Astrocyte (in vitro differentiated cells and primary cell): ENCODE data around the gene KCNK10. TPM values are rescaled to one million over a fixed set of nuclear protein-coding genes. Genes with fewer than 3 reads are reported as not detected.

Experiments used
- DNase-seq: peaks from one replicate; pipeline ENCODE4 v3.0.0-alpha.2; 2010; ENCODE audit warnings: low read depth
- FAIRE-seq: peaks from 2 replicates; lab custom pipeline; 2011; peaks lifted over from hg19 to GRCh38; lab: Jason Lieb, UNC
- H2AFZ ChIP-seq: 2 replicates; pipeline ENCODE4 v1.6.0; 2012; ENCODE audit warnings: low read depth, low read length, inconsistent platforms
- H3K27ac ChIP-seq: 2 replicates; pipeline ENCODE4 v1.5.1; 2011; ENCODE audit warnings: low read depth, low read length, inconsistent platforms
- H3K27me3 ChIP-seq: 2 replicates; pipeline ENCODE4 v1.6.0; 2011; ENCODE audit warnings: low read length, inconsistent platforms; ENCODE audit not compliant: insufficient read depth
- H3K36me3 ChIP-seq: 2 replicates; pipeline ENCODE4 v1.5.1; 2011; ENCODE audit warnings: low read length, inconsistent platforms; ENCODE audit not compliant: insufficient read depth
- H3K4me1 ChIP-seq: 2 replicates; pipeline ENCODE4 v1.5.1; 2011; ENCODE audit warnings: low read length, inconsistent platforms; ENCODE audit not compliant: insufficient read depth
- H3K4me2 ChIP-seq: 2 replicates; pipeline ENCODE4 v1.6.0; 2012; ENCODE audit warnings: low read length, inconsistent platforms
- H3K4me3 ChIP-seq: 2 replicates; pipeline ENCODE4 v1.5.1; 2011; ENCODE audit warnings: low read depth, mild to moderate bottlenecking, low read length, inconsistent platforms; ENCODE audit not compliant: insufficient read depth
- H3K79me2 ChIP-seq: 2 replicates; pipeline ENCODE4 v1.6.0; 2012; ENCODE audit warnings: mild to moderate bottlenecking, low read length, inconsistent platforms; ENCODE audit not compliant: insufficient read depth
- H3K9ac ChIP-seq: 2 replicates; pipeline ENCODE4 v1.6.0; 2012; ENCODE audit warnings: mild to moderate bottlenecking, low read length, inconsistent platforms
- H3K9me3 ChIP-seq: 2 replicates; pipeline ENCODE4 v1.5.1; 2012; ENCODE audit warnings: low read depth, mild to moderate bottlenecking, low read length, inconsistent platforms; ENCODE audit not compliant: insufficient read depth
- H4K20me1 ChIP-seq: 2 replicates; pipeline ENCODE4 v1.6.0; 2012; ENCODE audit warnings: low read length, inconsistent platforms; ENCODE audit not compliant: insufficient read depth
- H3K27ac Mint-ChIP-seq: one replicate; pipeline ENCODE4 v1.8.0; 2021; ENCODE audit warnings: mild to moderate bottlenecking, mixed read lengths; ENCODE audit not compliant: unreplicated experiment
- H3K27me3 Mint-ChIP-seq: one replicate; pipeline ENCODE4 v1.8.0; 2021; ENCODE audit warnings: low read depth, mixed read lengths; ENCODE audit not compliant: unreplicated experiment
- H3K36me3 Mint-ChIP-seq: one replicate; pipeline ENCODE4 v1.8.0; 2021; ENCODE audit warnings: low read depth, mixed read lengths; ENCODE audit not compliant: unreplicated experiment
- H3K4me1 Mint-ChIP-seq: one replicate; pipeline ENCODE4 v1.8.0; 2021; ENCODE audit warnings: low read depth, mixed read lengths; ENCODE audit not compliant: unreplicated experiment
- H3K4me3 Mint-ChIP-seq: one replicate; pipeline ENCODE4 v1.8.0; 2021; ENCODE audit warnings: mild to moderate bottlenecking, moderate library complexity, mixed read lengths; ENCODE audit not compliant: unreplicated experiment
- H3K9me3 Mint-ChIP-seq: one replicate; pipeline ENCODE4 v1.8.0; 2021; ENCODE audit warnings: mild to moderate bottlenecking, mixed read lengths; ENCODE audit not compliant: unreplicated experiment
- EZH2 ChIP-seq: IDR thresholded peaks from 2 replicates; pipeline ENCODE4 v1.6.1; 2012; ENCODE audit warnings: mild to moderate bottlenecking, low read length, inconsistent platforms; ENCODE audit not compliant: insufficient read depth
- total RNA-seq: library from RNA; stranded (reverse); gene quantifications from 2 replicates; pipeline ENCODE4 v1.2.1, GENCODE V29; 2021
- TF ChIP-seq, protein P1 (sequence below): IDR thresholded peaks from 2 replicates; pipeline ENCODE4 v1.5.1; 2011; ENCODE audit warnings: low read depth, mild to moderate bottlenecking, inconsistent platforms, low read length, moderate library complexity; ENCODE audit not compliant: insufficient read depth

The KCNK10 gene
- total RNA-seq, 1 donor from 2014 or later, result 0.14 TPM

DNA sequence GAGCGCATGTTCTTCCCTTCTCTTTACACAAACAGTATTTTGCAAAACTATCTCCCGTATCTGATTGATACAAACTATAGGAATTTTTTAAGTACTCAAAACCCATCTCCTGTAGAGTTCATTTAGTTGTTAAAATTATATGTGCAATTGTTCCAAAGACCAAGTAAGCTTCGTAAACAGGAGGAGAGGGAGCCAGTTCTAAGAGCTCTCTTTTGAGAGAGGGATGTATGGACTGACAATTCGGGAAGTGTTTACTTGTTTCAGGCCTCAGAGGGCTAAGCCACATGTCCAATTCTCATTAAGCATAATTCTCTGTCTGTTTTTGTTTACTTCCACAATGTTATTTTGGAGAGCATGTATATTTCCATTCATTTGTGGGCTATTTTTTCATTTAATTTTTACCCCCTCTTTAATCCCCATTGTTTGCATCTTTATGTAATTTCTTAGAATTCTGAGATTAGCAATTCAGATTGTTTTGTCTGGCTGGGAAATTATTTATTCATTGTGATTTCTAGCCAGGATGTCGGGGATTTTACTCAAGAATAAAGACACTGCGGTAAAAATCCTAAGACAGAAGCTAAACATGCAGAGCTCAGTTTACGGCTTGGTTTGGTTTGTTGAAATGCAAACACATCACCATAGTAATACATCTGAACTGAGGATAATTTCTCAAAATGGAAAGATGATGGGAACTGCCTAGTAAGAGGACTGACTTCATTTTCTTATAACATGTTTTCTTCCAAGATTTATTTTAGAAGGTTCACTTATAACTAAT is 126.8 kb downstream of the KCNK10 start:
- Mint-ChIP-seq H3K4me3 (no peak overlapping the region), H3K36me3 (no peaks in the 10 kb centered on the region), H3K27ac (no peak overlapping the region), H3K4me1 (no peaks in the 10 kb centered on the region), H3K9me3 (no peaks in the 10 kb centered on the region), H3K27me3 (peaks cover 7% of the 10 kb centered on the region)
- H3K4me1 ChIP-seq, result no peaks in the 10 kb centered on the region
- no peaks in the 10 kb centered on the region for H3K9me3 ChIP-seq
- no peak overlapping the region for H3K4me2 ChIP-seq
- H3K79me2 ChIP-seq, result no peaks in the 10 kb centered on the region
- H3K27me3 ChIP-seq, result peaks cover 21% of the 10 kb centered on the region
- no peak overlapping the region for H3K9ac ChIP-seq
- FAIRE-seq (no peak), DNase-seq (no peak)
- H3K27ac ChIP-seq, result no peak overlapping the region
- no peaks in the 10 kb centered on the region for H3K36me3 ChIP-seq
- H3K4me3 ChIP-seq, result no peak overlapping the region
- no peaks in the 10 kb centered on the region for H4K20me1 ChIP-seq
- H2AFZ ChIP-seq, result no peak overlapping the region
- TF ChIP-seq, protein P1, sequence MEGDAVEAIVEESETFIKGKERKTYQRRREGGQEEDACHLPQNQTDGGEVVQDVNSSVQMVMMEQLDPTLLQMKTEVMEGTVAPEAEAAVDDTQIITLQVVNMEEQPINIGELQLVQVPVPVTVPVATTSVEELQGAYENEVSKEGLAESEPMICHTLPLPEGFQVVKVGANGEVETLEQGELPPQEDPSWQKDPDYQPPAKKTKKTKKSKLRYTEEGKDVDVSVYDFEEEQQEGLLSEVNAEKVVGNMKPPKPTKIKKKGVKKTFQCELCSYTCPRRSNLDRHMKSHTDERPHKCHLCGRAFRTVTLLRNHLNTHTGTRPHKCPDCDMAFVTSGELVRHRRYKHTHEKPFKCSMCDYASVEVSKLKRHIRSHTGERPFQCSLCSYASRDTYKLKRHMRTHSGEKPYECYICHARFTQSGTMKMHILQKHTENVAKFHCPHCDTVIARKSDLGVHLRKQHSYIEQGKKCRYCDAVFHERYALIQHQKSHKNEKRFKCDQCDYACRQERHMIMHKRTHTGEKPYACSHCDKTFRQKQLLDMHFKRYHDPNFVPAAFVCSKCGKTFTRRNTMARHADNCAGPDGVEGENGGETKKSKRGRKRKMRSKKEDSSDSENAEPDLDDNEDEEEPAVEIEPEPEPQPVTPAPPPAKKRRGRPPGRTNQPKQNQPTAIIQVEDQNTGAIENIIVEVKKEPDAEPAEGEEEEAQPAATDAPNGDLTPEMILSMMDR, result no peak
- TF ChIP-seq EZH2, result no peak

DNA sequence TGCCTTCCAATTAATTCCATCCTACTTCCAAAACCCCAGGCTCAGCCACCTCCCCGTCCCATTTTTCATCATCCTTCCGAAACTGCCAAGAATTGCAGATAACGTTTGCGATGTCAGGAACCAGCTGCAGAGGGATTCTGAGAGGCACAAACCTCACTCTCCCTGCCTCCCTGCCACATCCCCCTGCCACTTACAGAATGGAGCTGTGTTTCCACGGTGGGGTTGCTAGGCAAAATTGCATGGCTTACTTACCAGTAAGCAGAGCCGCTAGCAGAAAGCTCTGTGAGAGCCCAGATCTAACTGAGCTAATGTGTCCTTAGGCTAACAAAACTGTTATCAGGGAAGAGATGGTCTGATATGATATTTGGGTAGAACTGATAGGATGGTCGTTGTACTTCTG is 127.4 kb downstream of the KCNK10 start:
- Histone ChIP-seq H4K20me1 (no peaks in the 10 kb centered on the region), H3K4me2 (no peak overlapping the region), H3K79me2 (no peaks in the 10 kb centered on the region), H3K27me3 (peaks cover 21% of the 10 kb centered on the region), H3K4me3 (no peak overlapping the region), H3K36me3 (no peaks in the 10 kb centered on the region), H3K4me1 (no peaks in the 10 kb centered on the region), H3K9me3 (no peaks in the 10 kb centered on the region), H2AFZ (no peak overlapping the region), H3K9ac (no peak overlapping the region), H3K27ac (no peak overlapping the region)
- Mint-ChIP-seq H3K36me3 (no peaks in the 10 kb centered on the region), H3K4me3 (no peak overlapping the region), H3K4me1 (no peaks in the 10 kb centered on the region), H3K27ac (no peak overlapping the region), H3K27me3 (peaks cover 7% of the 10 kb centered on the region), H3K9me3 (no peaks in the 10 kb centered on the region)
- FAIRE-seq, result no peak
- DNase-seq, result no peak
- TF ChIP-seq EZH2, result no peak
- TF ChIP-seq, protein P1, result no peak

DNA sequence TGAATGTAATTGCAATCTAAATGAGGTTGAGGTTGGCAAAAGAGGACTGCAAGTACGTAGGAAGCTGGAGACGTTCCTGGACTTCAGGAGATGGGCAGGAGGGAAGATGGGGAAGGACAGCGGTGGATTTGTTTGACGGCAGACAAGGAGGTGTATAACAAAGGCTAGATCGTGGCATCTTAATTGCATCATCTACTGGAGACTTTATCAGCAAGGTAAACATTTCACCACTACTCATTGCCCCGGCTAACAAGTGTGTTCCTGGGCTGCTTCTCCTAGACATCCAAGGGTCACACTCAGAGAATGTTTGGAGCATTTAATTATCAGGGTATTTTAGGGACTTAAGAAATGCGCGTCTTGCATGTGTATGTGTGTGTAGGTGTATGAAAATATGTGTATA is 128.5 kb downstream of the KCNK10 start:
- Mint-ChIP-seq H3K4me3 (no peak overlapping the region), H3K27me3 (peaks cover 7% of the 10 kb centered on the region), H3K4me1 (no peaks in the 10 kb centered on the region), H3K27ac (no peak overlapping the region), H3K36me3 (no peaks in the 10 kb centered on the region), H3K9me3 (no peaks in the 10 kb centered on the region)
- H3K9me3 ChIP-seq, result no peaks in the 10 kb centered on the region
- H3K36me3 ChIP-seq, result no peaks in the 10 kb centered on the region
- H3K27me3 ChIP-seq, result peaks cover 21% of the 10 kb centered on the region
- FAIRE-seq (no peak), DNase-seq (no peak)
- no peak overlapping the region for H2AFZ ChIP-seq
- H3K4me3 ChIP-seq, result no peak overlapping the region
- H3K4me2 ChIP-seq, result no peak overlapping the region
- TF ChIP-seq, protein P1, result no peak
- no peak for TF ChIP-seq EZH2
- H4K20me1 ChIP-seq, result no peaks in the 10 kb centered on the region
- H3K79me2 ChIP-seq, result no peaks in the 10 kb centered on the region
- H3K9ac ChIP-seq, result no peak overlapping the region
- no peaks in the 10 kb centered on the region for H3K4me1 ChIP-seq
- H3K27ac ChIP-seq, result no peak overlapping the region
